ENCODE results near the gene TCEAL5. TPM values are rescaled to one million over a fixed set of nuclear protein-coding genes. Genes with fewer than 3 reads are reported as not detected.
"Not testable (repeated sequence)": the region's sequence is repeated elsewhere in the genome, so short reads cannot be mapped to it uniquely, and the experiment has no call there.

Gene TCEAL5
- total and polyA plus RNA-seq, 2 donors (not counting 1 experiment from before 2014, with no cell fraction given): not detected

GRCh38 chrX:103240155-103240554, 36.4 kb downstream of the TCEAL5 start:
- DNase-seq (ENCODE audit: low read depth in 2 of 2): no peak
- Histone ChIP-seq H3K4me3 (replicated peaks in 1 of 4; ENCODE audit: control extremely low read depth in 1 of 4, insufficient read depth in 1 of 4, low read depth in 3 of 4, low read length in 4 of 4) (no peak overlapping the region), H3K9ac (ENCODE audit: insufficient read depth, low read length) (no peak overlapping the region), H3K27ac (ENCODE audit: insufficient read depth, low read length) (no peak overlapping the region), H4K20me1 (ENCODE audit: control insufficient read depth, extremely low read depth, insufficient read depth, low read length) (no peaks in the 10 kb centered on the region), H3K36me3 (ENCODE audit: control insufficient read depth, insufficient read depth, low read length) (no peaks in the 10 kb centered on the region), H3K79me2 (ENCODE audit: control insufficient read depth, insufficient read depth, low read length) (no peaks in the 10 kb centered on the region), H3K4me2 (ENCODE audit: extremely low read depth, insufficient read depth, low read length) (no peak overlapping the region), H3K27me3 (ENCODE audit: control insufficient read depth, insufficient read depth, low read length) (peaks cover 8% of the 10 kb centered on the region), H2AFZ (ENCODE audit: low read length) (no peak overlapping the region), H3K9me3 (ENCODE audit: control insufficient read depth, insufficient read depth, low read depth, low read length) (no peaks in the 10 kb centered on the region), H3K4me1 (ENCODE audit: control insufficient read depth, extremely low read depth, insufficient read depth, low read length) (no peaks in the 10 kb centered on the region)
- TF ChIP-seq CTCF (conservative IDR thresholded peaks at IDR 0.05 in 1 of 2, IDR thresholded peaks at IDR 0.05 in 1 of 2; ENCODE audit: low read depth in 1 of 2, low read length in 2 of 2) (no peak), EZH2 (IDR thresholded peaks at IDR 0.05; ENCODE audit: low read length, missing control alignments) (no peak)

- Histone ChIP-seq H3K4me2 (ENCODE audit: extremely low read depth, insufficient read depth, low read length) (no peak overlapping the region), H3K9me3 (ENCODE audit: control insufficient read depth, insufficient read depth, low read depth, low read length) (no peaks in the 10 kb centered on the region), H3K4me3 (replicated peaks in 1 of 4; ENCODE audit: control extremely low read depth in 1 of 4, insufficient read depth in 1 of 4, low read depth in 3 of 4, low read length in 4 of 4) (no peak overlapping the region), H3K9ac (ENCODE audit: insufficient read depth, low read length) (no peak overlapping the region), H3K27me3 (ENCODE audit: control insufficient read depth, insufficient read depth, low read length) (no peaks in the 10 kb centered on the region), H2AFZ (ENCODE audit: low read length) (no peak overlapping the region), H4K20me1 (ENCODE audit: control insufficient read depth, extremely low read depth, insufficient read depth, low read length) (no peaks in the 10 kb centered on the region), H3K36me3 (ENCODE audit: control insufficient read depth, insufficient read depth, low read length) (no peaks in the 10 kb centered on the region), H3K4me1 (ENCODE audit: control insufficient read depth, extremely low read depth, insufficient read depth, low read length) (no peaks in the 10 kb centered on the region), H3K27ac (ENCODE audit: insufficient read depth, low read length) (no peak overlapping the region), H3K79me2 (ENCODE audit: control insufficient read depth, insufficient read depth, low read length) (no peaks in the 10 kb centered on the region)
- TF ChIP-seq EZH2 (IDR thresholded peaks at IDR 0.05; ENCODE audit: low read length, missing control alignments): no peak
- TF ChIP-seq CTCF (conservative IDR thresholded peaks at IDR 0.05 in 1 of 2, IDR thresholded peaks at IDR 0.05 in 1 of 2; ENCODE audit: low read depth in 1 of 2, low read length in 2 of 2): no peak
- no peak for DNase-seq (ENCODE audit: low read depth in 2 of 2)
Observed at GRCh38 chrX:103236296-103236695, 40.3 kb downstream of the TCEAL5 start.

DNA sequence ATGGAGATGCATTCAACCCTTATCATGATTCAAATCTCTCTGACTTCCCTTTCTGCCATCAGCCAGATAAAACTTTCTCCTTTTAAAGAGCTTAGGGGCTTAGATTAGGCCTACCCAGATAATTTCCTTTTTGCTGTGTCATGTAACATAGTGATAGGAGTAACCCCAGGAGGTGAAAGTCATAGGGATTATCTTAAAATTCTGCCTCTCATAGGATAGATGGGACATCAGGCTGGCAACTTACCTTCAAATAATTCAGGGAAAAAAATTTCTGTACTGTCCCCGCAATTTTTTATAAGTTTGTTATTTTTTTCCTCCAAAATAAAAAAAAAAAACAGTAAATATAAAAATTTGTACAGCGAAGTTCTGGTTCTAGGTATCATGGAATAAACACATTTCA, 40.9 kb downstream of the TCEAL5 start:
- H3K9me3 ChIP-seq (ENCODE audit: control insufficient read depth, insufficient read depth, low read depth, low read length); H2AFZ ChIP-seq (ENCODE audit: low read length); H3K4me3 ChIP-seq (replicated peaks in 1 of 4; ENCODE audit: control extremely low read depth in 1 of 4, insufficient read depth in 1 of 4, low read depth in 3 of 4, low read length in 4 of 4); DNase-seq (ENCODE audit: low read depth in 2 of 2); H3K79me2 ChIP-seq (ENCODE audit: control insufficient read depth, insufficient read depth, low read length); H3K27me3 ChIP-seq (ENCODE audit: control insufficient read depth, insufficient read depth, low read length); H3K4me2 ChIP-seq (ENCODE audit: extremely low read depth, insufficient read depth, low read length); H3K9ac ChIP-seq (ENCODE audit: insufficient read depth, low read length); H3K27ac ChIP-seq (ENCODE audit: insufficient read depth, low read length); H3K36me3 ChIP-seq (ENCODE audit: control insufficient read depth, insufficient read depth, low read length); H3K4me1 ChIP-seq (ENCODE audit: control insufficient read depth, extremely low read depth, insufficient read depth, low read length); H4K20me1 ChIP-seq (ENCODE audit: control insufficient read depth, extremely low read depth, insufficient read depth, low read length): not testable (repeated sequence)

Data from fibroblast of lung (primary cell).